NB4 (cell line): ENCODE data around the gene HYDIN.

Experiments
- MAX ChIP-seq: IDR thresholded peaks from 2 replicates; pipeline ENCODE4 v1.6.1; 2011; ENCODE audit warnings: low read depth, low read length
- POLR2A ChIP-seq: IDR thresholded peaks from 2 replicates; pipeline ENCODE4 v1.6.1; 2011; ENCODE audit warnings: mild to moderate bottlenecking; ENCODE audit not compliant: insufficient read length; ENCODE audit errors: extremely low read depth
- TF ChIP-seq, protein P1 (sequence below): IDR thresholded peaks from one replicate; pipeline ENCODE4 v1.5.1; 2012; ENCODE audit warnings: low read depth, low read length

- TF ChIP-seq, protein P1, sequence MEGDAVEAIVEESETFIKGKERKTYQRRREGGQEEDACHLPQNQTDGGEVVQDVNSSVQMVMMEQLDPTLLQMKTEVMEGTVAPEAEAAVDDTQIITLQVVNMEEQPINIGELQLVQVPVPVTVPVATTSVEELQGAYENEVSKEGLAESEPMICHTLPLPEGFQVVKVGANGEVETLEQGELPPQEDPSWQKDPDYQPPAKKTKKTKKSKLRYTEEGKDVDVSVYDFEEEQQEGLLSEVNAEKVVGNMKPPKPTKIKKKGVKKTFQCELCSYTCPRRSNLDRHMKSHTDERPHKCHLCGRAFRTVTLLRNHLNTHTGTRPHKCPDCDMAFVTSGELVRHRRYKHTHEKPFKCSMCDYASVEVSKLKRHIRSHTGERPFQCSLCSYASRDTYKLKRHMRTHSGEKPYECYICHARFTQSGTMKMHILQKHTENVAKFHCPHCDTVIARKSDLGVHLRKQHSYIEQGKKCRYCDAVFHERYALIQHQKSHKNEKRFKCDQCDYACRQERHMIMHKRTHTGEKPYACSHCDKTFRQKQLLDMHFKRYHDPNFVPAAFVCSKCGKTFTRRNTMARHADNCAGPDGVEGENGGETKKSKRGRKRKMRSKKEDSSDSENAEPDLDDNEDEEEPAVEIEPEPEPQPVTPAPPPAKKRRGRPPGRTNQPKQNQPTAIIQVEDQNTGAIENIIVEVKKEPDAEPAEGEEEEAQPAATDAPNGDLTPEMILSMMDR, result no peak
- no peak for TF ChIP-seq MAX
- no peak for TF ChIP-seq POLR2A
Observed at GRCh38 chr16:71249399-71249798, 18.9 kb upstream of the HYDIN start.
